Measurements from ENCODE around the gene CMTR1.

GRCh38 chr6:37512400-37513011 lies 79.5 kb downstream of the CMTR1 start:
- TF ChIP-seq RAD21 (IDR thresholded peaks at IDR 0.05; ENCODE audit: insufficient read depth, low read depth, low read length) (no peak), USF2 (IDR thresholded peaks at IDR 0.05; ENCODE audit: borderline replicate concordance, low read depth, low read length) (no peak), POLR2A (IDR thresholded peaks at IDR 0.05; ENCODE audit: low read depth, low read length) (no peak), ATF2 (IDR thresholded peaks at IDR 0.05; ENCODE audit: low read length) (no peak), MAX (IDR thresholded peaks at IDR 0.05; ENCODE audit: low read depth, low read length) (no peak), TAF1 (IDR thresholded peaks at IDR 0.05; ENCODE audit: borderline replicate concordance, low read depth, low read length) (no peak), E4F1 (IDR thresholded peaks at IDR 0.05; ENCODE audit: borderline replicate concordance, partially characterized antibody) (no peak), EZH2 (IDR thresholded peaks at IDR 0.05; ENCODE audit: borderline replicate concordance, control insufficient read depth, low read depth, low read length) (no peak), CTCF (IDR thresholded peaks at IDR 0.05 in 2 of 3, conservative IDR thresholded peaks at IDR 0.05 in 1 of 3; ENCODE audit: control insufficient read depth in 2 of 3, extremely low read depth in 1 of 3, insufficient read depth in 1 of 3, low read depth in 3 of 3, low read length in 3 of 3) (no peak), HDAC6 (IDR thresholded peaks at IDR 0.05; ENCODE audit: unreplicated experiment) (no peak), NFYB (IDR thresholded peaks at IDR 0.05; ENCODE audit: insufficient read depth, low read depth, low read length) (no peak), POLR2AphosphoS5 (IDR thresholded peaks at IDR 0.05; ENCODE audit: low read length) (no peak)

Data from GM12878 (cell line).